WI38 (cell line): ENCODE measurements around the gene ADGRA1.

Source experiments
- H3K4me3 ChIP-seq: 2 replicates; pipeline ENCODE4 v1.5.1; 2011; ENCODE audit warnings: low read depth, mild to moderate bottlenecking, control low read depth, low read length
- TF ChIP-seq, protein P1 (sequence below): IDR thresholded peaks from 2 replicates; pipeline ENCODE4 v1.5.1; 2012; ENCODE audit warnings: low read depth, mild to moderate bottlenecking, control low read depth, low read length

ADGRA1 gene

DNA sequence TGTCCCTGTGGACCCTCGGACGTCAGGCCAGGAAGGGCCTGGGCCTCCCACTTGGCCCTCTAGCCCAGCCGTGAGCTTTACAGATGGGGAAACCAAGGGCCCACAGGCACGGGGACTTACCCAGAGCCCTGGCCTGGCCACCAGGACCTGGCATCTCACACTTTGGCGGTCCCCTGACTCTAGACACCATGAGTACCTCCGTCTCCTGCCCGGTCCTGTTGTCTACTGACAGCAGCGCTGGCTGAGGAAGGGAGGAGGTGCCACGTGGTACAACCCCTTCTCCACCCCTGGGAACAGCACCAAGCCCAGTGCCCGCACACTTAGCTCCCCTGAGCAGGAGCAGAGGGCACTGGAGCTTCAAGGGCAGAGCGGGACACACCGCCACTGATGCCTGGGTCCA, 26.1 kb downstream of the ADGRA1 start:
- no peak overlapping the region for H3K4me3 ChIP-seq
- TF ChIP-seq, protein P1, sequence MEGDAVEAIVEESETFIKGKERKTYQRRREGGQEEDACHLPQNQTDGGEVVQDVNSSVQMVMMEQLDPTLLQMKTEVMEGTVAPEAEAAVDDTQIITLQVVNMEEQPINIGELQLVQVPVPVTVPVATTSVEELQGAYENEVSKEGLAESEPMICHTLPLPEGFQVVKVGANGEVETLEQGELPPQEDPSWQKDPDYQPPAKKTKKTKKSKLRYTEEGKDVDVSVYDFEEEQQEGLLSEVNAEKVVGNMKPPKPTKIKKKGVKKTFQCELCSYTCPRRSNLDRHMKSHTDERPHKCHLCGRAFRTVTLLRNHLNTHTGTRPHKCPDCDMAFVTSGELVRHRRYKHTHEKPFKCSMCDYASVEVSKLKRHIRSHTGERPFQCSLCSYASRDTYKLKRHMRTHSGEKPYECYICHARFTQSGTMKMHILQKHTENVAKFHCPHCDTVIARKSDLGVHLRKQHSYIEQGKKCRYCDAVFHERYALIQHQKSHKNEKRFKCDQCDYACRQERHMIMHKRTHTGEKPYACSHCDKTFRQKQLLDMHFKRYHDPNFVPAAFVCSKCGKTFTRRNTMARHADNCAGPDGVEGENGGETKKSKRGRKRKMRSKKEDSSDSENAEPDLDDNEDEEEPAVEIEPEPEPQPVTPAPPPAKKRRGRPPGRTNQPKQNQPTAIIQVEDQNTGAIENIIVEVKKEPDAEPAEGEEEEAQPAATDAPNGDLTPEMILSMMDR = no peak

DNA sequence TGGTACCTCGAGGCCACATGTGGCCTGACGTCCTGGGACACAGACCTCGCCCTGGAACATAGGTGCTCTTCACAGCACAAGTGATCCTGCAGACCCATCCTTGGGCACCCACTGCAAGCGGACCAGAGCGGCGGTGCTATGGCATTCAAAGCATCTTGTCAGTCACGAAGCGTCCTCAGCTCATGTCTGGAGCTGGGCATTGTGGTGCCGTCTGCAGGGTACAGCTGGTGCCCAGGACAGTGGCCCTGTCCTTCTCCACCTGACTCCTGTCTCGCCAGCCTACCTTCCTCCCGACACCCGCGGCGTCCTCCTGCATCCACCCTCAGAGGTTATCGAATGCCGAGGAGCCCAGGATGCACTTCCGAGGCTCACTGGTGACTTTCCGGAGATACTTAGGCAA, 26.5 kb downstream of the ADGRA1 start:
- no peak overlapping the region for H3K4me3 ChIP-seq
- TF ChIP-seq, protein P1 = no peak

DNA sequence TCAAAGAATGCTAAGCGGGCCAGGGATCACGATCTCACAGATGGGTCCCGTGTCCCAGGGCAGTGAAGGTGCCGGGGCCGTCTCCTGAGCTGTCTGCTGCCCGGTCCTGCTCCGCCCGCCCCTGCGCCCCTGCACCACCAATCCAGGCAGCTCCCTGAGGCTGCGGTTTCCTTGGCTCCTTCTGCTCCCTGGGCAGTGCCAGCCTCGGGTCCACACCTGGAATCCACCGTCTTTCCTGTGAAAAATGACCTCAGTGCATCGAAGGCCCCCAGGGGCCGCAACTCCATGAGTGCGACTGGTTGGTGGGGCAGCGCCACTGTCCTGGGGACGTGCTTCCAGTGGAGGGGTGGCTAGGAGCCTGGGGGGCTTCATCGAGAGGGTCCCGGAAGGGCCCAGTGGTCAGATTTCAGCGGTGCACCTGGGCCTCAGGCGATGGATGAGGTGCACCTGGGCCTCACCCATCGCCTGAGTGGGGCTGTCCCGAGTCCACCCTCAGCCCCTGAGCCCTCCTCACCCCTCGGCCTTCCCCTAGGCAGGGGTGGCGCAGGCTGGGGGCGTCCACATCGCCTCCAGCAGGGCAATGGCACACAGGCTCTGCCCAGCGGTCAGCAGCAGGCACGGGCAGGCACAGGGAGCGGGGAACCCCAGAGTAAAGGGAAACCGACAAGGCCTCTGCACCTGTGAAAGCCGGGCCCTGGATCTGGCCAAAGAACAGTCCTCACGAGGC, 27.2 kb downstream of the ADGRA1 start:
- TF ChIP-seq, protein P1 = no peak
- no peak overlapping the region for H3K4me3 ChIP-seq

DNA sequence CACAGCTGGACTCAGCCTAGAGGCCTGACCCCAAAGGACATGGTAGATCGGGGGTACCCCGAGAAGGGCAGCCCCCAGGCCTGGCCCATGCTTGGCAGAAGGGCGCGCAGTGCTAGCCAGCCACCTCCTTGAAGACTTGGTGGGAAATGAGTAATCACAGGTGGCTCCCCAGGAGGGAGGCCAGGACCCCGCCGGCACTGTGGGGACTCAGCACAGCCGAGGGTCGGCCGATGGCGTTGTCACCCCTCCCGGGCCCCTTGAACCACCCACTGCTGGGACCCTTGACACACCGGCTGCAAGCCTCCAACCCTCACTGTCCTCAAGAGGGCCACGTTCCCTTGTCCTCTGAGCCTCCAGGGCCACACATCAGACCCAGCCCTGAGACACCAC, 27.7 kb downstream of the ADGRA1 start:
- H3K4me3 ChIP-seq = no peak overlapping the region
- TF ChIP-seq, protein P1 = no peak

DNA sequence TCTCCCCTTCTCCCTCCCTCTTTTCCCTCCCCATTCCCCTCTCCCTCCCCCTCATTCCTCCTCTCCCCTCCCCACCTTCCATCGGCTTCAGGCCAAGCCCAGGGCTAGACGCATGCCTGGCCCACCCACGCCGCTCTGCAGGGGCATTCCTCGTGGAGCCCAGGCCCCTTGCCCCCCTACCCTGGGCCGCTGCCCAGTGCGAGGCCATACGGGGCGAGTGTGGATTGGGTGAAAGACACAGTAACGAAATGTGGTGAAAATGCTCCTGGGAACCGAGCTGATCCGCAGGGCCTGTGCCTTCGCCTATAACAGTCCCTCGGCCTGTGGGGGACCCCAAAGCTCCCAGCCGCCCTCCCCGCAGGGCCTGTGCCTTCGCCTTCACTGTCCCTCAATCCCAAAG, 28.3 kb downstream of the ADGRA1 start:
- TF ChIP-seq, protein P1 = no peak
- no peak overlapping the region for H3K4me3 ChIP-seq

DNA sequence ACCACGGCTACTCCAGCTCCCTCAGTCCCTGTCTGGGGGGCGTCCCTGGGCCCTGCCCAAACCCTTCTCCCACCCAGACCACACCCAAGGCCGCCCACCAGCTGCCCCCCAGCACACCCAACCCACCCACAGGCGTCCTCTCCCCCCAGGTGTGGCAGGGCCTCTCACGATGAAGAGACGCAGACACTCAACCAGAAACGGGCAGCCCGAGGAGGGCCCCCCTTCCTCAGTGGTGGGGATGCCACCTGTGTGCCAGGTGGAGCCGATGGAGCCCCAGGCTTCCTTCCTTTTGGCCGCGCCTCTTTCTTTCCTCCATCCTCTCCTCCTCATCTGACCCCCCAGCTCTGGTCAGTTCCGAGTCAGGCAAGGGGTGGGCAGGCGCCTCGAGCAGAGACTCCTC, 28.7 kb downstream of the ADGRA1 start:
- TF ChIP-seq, protein P1 = no peak
- H3K4me3 ChIP-seq = no peak overlapping the region

DNA sequence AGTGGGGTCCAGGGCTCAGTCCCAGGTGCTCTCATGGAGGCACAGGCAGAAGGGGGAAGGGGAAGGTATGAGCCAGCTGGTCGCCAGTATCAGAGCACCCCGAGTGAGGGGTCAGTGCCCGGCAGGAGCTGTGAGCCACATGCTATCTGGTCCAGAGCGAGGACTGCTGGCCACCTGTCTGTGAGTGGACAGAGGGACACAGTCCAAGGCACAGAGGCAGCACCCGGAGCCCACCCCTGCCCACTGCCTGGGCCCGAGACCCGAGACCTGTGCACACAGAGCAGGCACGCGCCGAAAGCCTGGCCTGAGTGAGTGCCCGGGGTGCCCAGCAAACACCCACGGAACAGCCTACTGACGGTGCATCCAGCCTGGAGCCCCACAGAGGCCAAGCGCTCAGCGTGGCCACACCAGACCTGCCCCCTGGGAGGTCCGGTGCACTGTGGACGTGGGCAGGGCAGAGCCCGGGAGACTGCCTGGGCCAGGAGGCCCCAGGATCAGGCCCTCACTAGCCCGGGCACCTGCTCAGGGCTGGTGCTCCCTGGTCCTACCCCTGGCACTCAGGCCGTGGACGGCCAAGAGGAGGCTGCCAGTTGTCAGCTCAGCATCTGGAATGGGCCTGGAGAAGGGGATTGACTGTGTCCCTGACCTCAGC, 29.4 kb downstream of the ADGRA1 start:
- no peak overlapping the region for H3K4me3 ChIP-seq
- TF ChIP-seq, protein P1 = no peak
